HG02884 (cell line): ENCODE data around the gene SRM.
"Not testable (repeated sequence)": the region's sequence is repeated elsewhere in the genome, so short reads cannot be mapped to it uniquely, and the experiment has no call there.

Source experiments
- ATAC-seq: cut with Tn5 transposase; IDR thresholded peaks from one replicate; pipeline ENCODE4 v1.9.1; 2021; ENCODE audit warnings: mild to moderate bottlenecking, moderate library complexity; ENCODE audit not compliant: unreplicated experiment

The SRM gene

GRCh38 chr1:11045428-11046269 is 14.2 kb downstream of the SRM start:
- ATAC-seq: no peak

GRCh38 chr1:11044849-11045427 is 14.9 kb downstream of the SRM start:
- no peak for ATAC-seq

GRCh38 chr1:11044086-11044848 is 15.6 kb downstream of the SRM start:
- no peak for ATAC-seq

- no peak for ATAC-seq
Observed at GRCh38 chr1:11042995-11043874, 16.6 kb downstream of the SRM start.

- ATAC-seq: no peak
Observed at GRCh38 chr1:11042065-11042464, 17.8 kb downstream of the SRM start.

GRCh38 chr1:11041048-11041447 is 18.8 kb downstream of the SRM start:
- ATAC-seq: no peak

- not testable (repeated sequence) for ATAC-seq
Observed at GRCh38 chr1:11040105-11040429, 19.8 kb downstream of the SRM start.

- ATAC-seq: no peak
Observed at GRCh38 chr1:11039351-11040104, 20.3 kb downstream of the SRM start.

GRCh38 chr1:11037740-11038182 is 22.1 kb downstream of the SRM start:
- no peak for ATAC-seq

GRCh38 chr1:11037019-11037739 is 22.6 kb downstream of the SRM start:
- ATAC-seq: not testable (repeated sequence)

- no peak for ATAC-seq
Observed at GRCh38 chr1:11031624-11032262, 28.1 kb downstream of the SRM start.

- ATAC-seq: no peak
Observed at GRCh38 chr1:11030865-11031264, 29.0 kb downstream of the SRM start.

GRCh38 chr1:11028018-11028417 is 31.8 kb downstream of the SRM start:
- no peak for ATAC-seq

- no peak for ATAC-seq
Observed at GRCh38 chr1:11027316-11027715, 32.5 kb downstream of the SRM start.

GRCh38 chr1:11026903-11027302 is 32.9 kb downstream of the SRM start:
- ATAC-seq: no peak

GRCh38 chr1:11026052-11026451 is 33.8 kb downstream of the SRM start:
- ATAC-seq: no peak

GRCh38 chr1:11025618-11026017 is 34.2 kb downstream of the SRM start:
- ATAC-seq: no peak

GRCh38 chr1:11024874-11025203 is 35.0 kb downstream of the SRM start:
- ATAC-seq: no peak
